OCI-M2 (cell line): ENCODE data around the gene PUS1.
"Not testable (repeated sequence)": the region's sequence is repeated elsewhere in the genome, so short reads cannot be mapped to it uniquely, and the experiment has no call there.

ENCODE experiments used
- DNase-seq: peaks from one replicate; lab custom pipeline; 2025; ENCODE audit not compliant: unreplicated experiment; lab: John Stamatoyannopoulos, UW

The PUS1 gene

DNA sequence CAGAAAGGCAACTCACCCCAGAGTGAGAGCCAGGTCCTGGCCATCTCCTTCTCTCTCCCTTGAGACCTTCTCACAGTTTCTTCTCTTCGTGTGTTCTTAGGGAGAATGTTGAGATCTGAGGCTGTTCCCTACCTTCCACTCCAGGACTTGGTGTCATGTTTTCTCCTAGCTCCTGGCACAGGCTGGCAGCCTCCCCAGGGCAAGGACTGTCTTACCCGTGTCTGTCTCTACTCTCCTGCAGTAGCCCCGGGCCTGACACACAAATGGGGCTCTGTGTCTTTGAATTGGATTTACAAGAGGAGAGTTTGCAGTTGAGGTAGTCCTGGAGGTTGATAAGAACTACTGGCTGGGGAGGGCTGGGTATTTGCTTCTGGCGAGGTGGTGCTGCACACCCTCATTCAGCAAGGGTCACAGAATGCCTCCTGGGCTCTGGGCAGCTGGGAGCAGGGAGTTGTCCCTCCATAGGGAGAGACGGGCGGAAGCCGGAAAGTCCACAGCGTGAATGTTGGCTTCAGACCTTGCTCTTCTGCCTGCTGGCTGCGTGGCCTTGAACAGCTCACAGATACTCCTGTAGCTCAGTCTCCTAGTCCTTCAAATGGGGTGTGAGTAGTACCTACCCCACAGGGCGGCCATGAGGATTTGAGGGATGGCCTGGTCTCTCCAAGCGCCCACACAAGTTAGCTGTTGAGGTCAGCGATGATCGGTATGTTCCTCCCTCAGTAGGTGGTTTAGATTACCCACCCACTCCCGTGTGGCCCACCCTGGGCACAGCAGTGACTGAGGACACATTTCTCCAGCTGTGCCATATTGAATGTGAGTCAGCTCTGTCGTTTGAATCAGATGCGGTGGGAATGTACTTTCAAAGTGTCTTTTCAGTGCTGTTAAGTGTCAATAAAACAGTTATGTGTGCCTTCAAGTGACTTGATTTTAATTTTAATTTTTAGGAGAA lies 30.8 kb downstream of the PUS1 start:
- DNase-seq = no peak

DNA sequence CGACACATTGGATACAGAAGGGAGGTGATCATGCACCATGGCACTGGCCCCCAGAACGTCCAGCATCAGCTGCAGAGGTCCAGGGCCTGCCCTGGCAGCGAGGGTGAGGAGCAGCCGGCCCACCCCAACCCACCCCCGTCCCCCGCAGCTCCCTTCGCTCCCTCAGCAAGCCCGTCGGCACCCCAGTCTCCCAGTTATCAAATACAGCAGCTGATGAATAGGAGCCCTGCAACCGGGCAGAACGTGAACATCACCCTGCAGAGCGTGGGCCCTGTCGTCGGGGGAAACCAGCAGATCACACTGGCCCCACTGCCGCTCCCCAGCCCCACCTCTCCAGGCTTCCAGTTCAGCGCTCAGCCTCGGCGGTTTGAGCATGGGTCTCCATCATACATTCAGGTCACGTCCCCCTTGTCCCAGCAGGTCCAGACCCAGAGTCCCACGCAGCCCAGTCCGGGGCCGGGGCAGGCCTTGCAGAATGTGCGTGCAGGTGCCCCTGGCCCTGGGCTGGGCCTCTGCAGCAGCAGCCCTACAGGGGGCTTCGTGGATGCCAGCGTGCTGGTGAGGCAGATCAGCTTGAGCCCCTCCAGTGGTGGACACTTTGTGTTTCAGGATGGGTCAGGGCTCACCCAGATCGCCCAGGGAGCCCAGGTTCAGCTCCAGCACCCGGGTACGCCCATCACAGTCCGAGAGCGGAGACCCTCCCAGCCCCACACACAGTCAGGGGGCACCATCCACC lies 31.7 kb downstream of the PUS1 start:
- not testable (repeated sequence) for DNase-seq

DNA sequence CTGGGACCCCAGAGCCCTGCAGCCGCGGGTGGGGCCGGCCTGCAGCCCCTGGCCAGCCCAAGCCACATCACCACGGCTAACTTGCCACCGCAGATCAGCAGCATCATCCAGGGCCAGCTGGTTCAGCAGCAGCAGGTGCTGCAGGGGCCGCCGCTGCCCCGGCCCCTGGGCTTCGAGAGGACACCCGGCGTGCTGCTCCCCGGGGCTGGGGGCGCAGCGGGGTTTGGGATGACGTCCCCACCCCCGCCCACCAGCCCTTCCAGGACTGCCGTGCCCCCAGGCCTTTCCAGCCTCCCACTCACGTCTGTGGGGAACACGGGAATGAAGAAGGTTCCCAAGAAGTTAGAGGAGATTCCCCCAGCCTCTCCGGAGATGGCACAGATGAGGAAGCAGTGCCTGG lies 32.3 kb downstream of the PUS1 start:
- DNase-seq = not testable (repeated sequence)

DNA sequence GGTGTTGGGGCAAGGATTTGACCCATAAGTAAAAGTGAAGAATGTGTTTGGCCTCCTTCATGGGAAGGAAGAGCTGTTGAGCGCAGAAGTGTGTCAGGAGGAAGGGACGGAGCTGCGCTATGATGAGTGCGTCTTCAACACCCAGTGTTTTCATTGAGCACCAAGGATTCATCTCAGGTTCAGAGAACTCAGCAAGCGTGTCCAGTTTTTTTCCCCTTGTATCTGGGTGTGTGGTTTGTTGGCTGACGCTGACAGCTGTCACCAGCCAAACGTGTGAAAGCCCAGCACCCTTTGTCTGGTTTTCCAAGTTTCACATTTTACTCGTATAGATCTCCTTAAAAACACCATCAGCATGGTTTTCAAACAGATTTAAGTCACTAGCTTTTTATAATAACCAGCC lies 33.0 kb downstream of the PUS1 start:
- no peak for DNase-seq

DNA sequence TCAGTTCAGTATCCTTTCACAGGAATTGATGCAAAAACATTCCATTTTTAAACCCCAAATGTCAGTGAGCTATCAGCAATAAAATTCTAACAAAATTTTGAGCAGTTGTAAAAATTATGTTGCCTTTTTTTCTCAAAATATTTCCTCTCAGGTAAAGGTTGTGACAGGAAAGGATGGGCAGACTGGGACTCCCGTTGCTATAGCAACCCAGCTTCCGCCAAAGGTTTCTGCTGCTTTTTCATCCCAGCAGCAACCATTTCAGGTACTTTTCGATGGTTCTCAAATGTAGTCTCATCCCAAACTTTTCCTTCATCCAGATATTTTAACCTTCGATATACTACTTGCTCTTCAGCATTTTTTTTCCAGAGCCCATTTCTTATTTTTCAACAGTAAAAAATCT lies 34.3 kb downstream of the PUS1 start:
- DNase-seq = no peak

DNA sequence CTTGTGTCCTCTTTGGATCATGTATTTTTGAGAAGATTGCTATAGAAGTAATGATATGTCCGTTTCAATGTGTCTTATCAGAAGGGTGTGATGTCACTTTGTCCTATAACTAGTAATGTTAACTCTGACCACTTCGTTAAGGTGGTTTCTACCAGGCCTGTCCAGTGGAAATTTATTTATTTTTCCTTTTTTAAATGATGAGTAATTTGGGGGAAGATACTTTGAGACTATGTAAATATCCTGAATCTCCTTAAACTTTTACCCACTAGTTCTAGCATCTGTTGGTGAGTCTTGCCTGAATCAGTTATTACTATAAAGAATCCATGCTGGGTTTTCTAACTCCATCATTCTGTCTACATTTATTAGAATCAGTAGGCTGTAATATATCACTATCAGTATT lies 36.0 kb downstream of the PUS1 start:
- no peak for DNase-seq

DNA sequence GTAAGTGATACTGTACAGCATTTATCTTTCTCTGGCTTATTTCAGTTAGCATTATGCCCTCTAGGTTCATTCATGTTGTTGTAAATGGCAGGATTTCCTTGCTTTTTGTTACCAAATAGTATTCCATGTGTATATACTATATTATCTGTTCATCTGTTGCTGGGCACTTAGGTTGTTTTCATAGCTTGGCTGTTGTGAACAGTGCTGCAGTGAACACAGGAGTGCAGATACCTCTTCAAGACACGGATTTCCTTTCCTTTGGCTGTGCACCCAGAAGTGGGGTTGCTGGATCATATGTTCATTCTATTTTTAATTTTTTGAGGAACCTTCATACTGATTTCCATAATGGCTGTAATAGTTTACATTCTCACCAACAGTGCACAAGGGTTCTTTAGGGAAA lies 42.1 kb downstream of the PUS1 start:
- DNase-seq = no peak

DNA sequence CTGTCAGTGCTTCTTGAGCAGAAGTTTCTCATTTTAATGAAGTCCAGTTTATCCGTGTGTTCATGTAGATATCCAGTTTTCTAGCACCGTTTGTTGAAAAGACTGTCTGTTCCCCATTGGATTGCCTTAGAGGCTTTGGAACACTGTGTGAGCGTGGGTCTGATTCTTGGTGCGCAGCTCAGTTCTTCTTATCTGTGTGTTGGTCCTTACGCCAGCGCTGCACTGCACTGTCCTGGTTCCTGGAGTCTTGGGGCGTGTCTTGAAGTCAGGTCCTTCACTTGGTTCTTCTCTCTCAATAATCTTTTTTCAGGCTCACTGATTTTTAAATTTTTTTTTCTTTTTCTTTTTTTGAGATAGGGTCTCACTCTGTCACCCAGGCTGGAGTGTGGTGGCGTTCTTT lies 46.2 kb downstream of the PUS1 start:
- no peak for DNase-seq

DNA sequence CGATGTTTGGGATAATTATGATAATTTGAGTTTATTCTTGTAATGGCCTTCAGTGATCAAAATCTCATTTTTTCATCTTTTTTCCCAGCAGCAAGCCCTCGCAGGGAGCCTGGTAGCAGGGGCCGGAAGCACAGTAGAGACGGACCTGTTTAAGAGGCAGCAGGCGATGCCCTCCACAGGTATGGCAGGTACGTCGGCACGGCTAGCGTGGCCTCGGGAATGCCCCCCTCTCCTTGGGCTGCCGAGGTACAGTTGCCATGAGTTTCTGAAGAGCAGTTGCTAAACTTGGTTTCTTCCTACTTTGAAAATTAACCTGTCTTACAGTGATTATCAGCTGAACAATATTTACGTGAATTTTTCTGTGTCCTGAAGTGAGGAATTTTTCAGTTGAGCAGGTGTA lies 50.5 kb downstream of the PUS1 start:
- no peak for DNase-seq

DNA sequence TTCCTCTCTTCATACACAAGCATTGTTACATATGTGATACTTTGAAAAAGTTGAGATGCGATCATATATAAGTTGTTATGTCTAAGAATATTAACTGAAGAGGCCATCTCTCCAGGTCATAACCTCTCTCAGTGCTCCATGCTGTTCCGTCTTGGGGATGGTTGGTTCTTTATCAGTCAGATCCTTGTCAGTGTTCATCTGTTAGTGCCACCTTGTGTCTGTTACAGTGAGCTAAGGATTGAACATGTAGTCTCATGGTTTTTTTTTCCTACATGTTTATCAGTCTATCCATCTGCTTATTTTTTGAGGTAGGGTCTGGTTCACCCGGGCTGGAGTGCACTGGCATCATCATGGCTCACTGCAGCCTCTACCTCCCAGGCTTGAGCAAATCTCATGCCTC lies 51.2 kb downstream of the PUS1 start:
- DNase-seq = no peak

DNA sequence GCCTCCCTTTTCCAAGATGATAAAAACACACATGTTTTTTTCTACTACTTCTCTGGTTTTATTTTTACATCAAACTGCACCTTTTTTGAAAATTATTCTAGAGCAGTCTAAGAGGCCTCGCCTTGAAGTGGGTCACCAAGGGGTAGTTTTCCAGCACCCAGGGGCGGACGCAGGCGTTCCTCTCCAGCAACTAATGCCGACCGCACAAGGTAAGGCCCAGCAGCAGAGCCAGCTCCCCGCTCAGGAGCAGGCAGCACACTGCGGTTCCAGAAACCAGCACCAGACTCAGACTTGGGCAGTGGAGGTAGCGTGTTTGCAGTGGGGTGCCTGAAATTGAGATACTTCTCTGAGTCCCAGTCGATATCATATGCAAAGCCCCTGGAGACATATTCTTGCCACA lies 52.3 kb downstream of the PUS1 start:
- DNase-seq = no peak

DNA sequence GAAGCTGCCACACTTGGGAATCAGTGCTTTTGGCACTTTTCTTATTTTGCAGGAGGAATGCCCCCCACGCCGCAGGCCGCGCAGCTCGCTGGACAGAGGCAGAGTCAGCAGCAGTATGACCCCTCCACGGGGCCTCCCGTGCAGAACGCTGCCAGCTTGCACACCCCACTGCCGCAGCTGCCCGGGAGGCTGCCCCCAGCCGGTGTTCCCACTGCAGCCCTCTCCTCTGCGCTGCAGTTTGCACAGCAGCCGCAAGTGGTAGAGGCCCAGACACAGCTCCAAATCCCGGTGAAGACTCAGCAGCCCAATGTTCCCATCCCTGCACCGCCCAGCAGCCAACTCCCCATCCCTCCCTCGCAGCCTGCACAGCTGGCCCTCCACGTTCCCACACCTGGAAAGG lies 53.0 kb downstream of the PUS1 start:
- DNase-seq = no peak

DNA sequence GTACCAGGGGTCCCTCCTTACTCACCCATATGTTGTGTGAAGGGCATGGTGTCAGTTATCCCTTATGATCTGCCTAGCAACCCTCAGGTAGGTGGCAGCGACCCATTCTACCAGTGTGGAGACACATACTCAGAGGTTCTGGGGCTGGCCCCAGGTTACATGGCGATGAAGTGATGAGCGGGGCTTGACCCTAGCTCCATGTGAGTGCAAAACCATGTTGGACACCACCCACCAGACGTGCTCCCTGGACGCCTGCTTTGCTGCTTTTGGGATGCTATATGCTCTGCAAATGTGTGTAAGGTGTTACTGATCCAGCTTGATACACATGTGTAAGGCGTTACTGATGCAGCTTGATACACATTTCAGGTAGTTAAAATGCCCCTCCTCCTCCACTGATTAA lies 54.0 kb downstream of the PUS1 start:
- DNase-seq = no peak

DNA sequence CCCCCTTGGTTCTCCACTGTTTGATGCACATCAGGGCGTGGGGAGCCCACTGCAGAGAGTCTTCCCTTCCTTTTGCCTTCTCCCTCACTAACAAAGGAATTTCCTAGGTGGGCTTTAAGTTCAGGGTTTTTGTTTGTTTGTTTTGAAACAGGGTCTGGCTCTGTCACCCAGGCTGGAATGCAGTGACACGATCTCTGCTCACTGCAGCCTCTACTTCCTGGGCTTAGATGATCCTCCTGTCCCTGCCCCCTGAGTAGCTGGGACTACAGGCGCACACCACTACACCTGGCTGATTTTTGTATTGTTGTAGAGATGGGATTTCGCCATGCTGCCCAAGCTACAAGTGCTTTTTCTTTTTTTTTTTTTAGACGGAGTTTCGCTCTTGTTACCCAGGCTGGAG lies 54.5 kb downstream of the PUS1 start:
- DNase-seq = no peak

DNA sequence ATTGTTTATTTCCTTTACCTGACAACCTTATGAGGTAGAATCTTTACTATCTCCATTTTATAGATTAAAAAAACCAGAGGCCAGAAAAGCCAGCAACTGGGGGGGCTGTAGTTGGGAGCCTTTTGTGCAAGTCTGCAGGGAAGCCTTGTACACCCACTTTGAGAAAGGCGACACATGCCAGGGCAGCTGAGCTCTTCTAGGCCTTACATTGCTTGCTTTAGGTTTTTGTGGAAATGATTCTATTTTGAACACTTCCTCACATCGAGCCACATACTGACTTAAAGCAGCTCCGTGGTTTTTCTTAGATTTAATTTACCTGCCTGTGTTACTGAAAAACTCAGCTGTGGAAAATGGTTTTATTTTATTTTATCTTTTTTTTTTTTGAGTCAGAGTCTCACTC lies 55.3 kb downstream of the PUS1 start:
- DNase-seq = no peak

DNA sequence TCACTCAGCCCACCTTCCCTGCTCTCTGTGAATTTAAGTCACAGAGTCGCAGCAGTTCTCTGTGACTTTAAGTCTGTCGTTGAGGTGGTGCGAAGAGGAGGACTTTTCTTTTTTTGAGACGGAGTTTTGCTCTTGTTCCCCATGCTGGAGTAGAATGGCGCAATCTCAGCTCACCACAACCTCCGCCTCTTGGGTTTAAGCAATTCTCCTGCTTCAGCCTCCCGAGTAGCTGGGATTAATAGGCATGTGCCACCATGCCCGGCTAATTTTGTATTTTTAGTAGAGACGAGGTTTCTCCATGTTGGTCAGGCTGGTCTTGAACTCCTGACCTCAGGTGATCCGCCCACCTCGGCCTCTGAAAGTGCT lies 56.4 kb downstream of the PUS1 start:
- DNase-seq = not testable (repeated sequence)

DNA sequence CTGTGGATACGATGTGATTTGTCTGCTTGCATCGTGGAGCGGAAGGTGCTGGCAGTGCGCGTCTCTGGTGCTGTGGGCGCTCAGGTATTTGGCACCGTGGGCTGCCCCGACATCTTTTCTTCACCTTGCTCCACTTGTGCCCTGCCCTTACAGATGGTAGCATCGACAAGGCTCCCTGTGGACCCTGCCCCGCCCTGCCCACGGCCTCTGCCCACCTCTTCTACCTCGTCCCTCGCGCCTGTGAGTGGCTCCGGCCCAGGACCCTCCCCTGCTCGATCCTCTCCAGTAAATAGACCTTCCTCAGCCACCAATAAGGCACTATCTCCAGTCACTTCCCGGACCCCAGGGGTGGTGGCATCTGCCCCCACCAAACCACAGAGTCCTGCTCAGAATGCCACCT lies 57.3 kb downstream of the PUS1 start:
- no peak for DNase-seq

DNA sequence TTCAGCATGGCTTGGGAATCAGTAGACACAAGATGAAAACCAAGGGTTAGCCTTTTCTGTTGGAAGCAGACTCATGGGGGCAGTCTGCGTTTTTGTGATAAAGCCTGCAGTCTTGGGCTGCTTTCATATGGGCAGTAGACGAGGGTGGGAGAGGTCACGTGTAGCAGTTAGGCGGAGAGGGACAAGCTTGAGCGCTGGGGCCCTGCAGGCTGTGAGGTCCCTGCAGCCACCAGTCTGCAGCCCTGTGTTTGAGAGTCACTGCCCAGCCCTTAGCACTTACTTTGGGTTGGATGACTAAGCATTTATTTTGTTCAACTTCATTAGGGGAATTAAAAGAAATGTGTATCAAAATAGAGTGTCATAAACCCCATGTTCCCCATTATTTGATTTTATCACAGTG lies 57.8 kb downstream of the PUS1 start:
- DNase-seq = no peak

DNA sequence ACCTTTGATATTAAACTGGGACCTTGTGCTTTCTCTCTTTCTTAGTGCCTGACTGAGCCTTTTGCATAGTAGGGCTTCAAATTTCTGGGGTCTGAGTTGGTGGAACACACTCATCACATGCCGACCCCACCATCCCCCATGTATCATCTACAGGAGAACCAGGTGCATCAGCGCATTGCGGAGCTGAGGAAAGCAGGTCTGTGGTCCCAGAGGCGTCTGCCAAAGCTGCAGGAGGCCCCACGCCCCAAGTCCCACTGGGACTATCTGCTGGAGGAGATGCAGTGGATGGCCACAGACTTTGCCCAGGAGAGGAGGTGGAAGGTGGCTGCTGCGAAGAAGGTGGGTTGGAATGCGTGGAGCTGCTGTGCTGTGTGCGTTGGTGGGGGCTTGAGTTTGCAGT lies 58.5 kb downstream of the PUS1 start:
- no peak for DNase-seq

DNA sequence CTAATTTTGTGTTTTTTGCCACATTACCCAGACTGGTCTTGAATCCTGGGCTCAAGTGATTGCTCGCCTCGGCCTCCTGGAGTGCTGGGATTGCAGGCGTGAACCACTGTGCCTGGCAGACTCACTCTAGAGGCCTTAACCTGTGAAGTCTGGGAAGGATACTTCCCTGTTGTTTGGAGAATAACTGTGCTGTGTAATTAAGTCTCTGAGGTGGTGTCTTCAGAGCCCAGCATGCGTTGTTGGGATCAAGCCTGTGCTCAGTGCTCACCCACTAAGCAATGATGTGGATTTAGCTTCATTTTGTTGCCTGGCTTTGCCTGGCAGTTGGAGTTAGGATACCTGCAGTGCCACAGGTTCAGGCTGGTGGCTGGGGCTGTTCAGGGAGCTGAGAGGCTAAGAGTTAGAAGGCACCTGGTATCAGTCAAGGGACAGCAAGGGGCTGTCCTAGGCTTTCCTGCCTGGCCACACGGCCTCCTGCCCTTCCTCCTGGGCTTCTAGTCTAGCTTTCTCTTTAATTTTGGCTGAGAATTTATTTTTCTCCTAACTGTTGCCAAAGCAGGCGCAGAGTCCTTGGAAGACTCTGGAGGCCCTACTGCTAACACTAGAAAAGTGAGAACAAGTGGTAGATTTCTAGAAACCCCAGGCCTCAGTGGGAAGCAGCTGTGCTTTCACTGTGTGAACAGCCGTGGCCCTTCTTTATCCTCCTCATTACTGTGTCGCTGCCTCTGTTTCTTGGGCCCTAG lies 59.1 kb downstream of the PUS1 start:
- DNase-seq = no peak

DNA sequence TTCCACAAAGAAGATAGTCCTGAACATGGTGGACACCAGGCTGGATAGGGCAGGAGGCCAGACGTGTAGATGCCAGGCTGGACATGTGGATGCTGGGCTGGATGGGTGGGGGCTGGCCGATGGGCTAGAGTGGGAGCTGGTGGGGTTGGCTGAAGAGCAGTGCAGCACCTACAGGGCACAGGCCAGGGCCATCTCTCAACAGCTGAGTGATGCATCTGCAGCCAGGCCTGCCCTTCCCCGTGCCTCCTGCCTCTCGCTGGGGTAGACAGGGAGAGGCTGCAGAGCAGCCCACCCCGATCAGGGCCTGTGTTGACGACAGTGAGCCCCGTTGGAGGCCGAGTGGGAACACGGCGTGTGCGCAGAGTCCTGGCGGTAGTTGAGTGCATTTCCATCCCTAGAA lies 59.9 kb downstream of the PUS1 start:
- DNase-seq = no peak
